Measurements from ENCODE around the gene MORC4. TPM values are rescaled to one million over a fixed set of nuclear protein-coding genes. Genes with fewer than 3 reads are reported as not detected.

Gene MORC4
- total and polyA plus RNA-seq, 2 of the 4 experiments (the other 2 are of a cell fraction), result 17.5 to 34.2 TPM

DNA sequence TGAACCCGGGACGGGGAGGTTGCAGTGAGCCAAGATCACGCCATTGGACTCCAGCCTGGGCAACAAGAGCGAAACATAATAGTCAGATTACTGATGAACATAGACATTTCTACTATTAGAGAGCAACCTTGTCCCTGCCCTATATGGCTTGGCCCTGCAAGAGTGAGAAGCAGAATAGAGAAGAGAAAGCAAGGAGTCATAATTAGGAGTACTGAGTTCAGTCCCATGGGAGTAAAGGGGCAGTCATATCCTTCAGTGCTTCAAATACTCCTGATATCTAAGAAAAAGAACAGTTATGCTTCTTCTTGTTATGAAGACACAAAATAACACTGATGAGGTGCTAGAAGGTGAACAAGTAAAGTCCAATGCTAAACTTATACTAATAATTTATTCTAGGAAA, 46.0 kb downstream of the MORC4 start:
- Histone ChIP-seq H2AK5ac (ENCODE audit: low read depth, low read length) (no peak overlapping the region), H2BK5ac (ENCODE audit: low read depth, low read length, poor library complexity, severe bottlenecking) (no peak overlapping the region), H3K23ac (ENCODE audit: low read depth, low read length) (no peak overlapping the region), H4K8ac (ENCODE audit: low read depth in 2 of 2, low read length in 2 of 2) (no peak overlapping the region), H3K4me2 (ENCODE audit: low read depth, low read length) (no peak overlapping the region), H3K4me1 (ENCODE audit: control insufficient read depth, insufficient read depth, low read length) (peaks cover 5% of the 10 kb centered on the region; the same call in 1 of the 2 replicates), H4K91ac (ENCODE audit: insufficient read depth, low read depth, low read length) (no peak overlapping the region), H3K9me1 (ENCODE audit: insufficient read depth, low read length) (no peaks in the 10 kb centered on the region), H2AK9ac (replicated peaks; ENCODE audit: low read depth, low read length, poor library complexity) (no peak overlapping the region), H3K14ac (replicated peaks; ENCODE audit: low read depth, low read length) (no peak overlapping the region), H4K5ac (ENCODE audit: low read depth, low read length) (no peak overlapping the region), H3K18ac (ENCODE audit: low read depth, low read length) (no peak overlapping the region), H3K9me3 (ENCODE audit: control insufficient read depth, insufficient read depth, low read length) (no peaks in the 10 kb centered on the region), H3K56ac (ENCODE audit: extremely low read depth, insufficient read depth, low read length) (no peak overlapping the region), H2BK120ac (ENCODE audit: low read depth, low read length) (no peak overlapping the region), H3K36me3 (ENCODE audit: control insufficient read depth, insufficient read depth, low read length) (peaks cover 8% of the 10 kb centered on the region), H3K79me1 (ENCODE audit: low read depth in 1 of 2, low read length in 2 of 2) (no peaks in the 10 kb centered on the region; a peak in 1 of 4 replicates), H3K27me3 (ENCODE audit: control insufficient read depth, insufficient read depth, low read length) (no peaks in the 10 kb centered on the region; the same call in 1 of the 2 replicates), H2BK15ac (ENCODE audit: low read depth, low read length) (no peak overlapping the region), H4K20me1 (ENCODE audit: insufficient read depth, low read length) (no peaks in the 10 kb centered on the region), H3K4me3 (ENCODE audit: insufficient read depth, low read depth, low read length) (no peak overlapping the region), H3K27ac (ENCODE audit: insufficient read depth, low read length) (no peak overlapping the region), H2BK20ac (ENCODE audit: low read depth, low read length) (no peak overlapping the region), H2AFZ (replicated peaks; ENCODE audit: low read length, poor library complexity) (no peak overlapping the region), H3K4ac (ENCODE audit: low read depth, low read length) (no peak overlapping the region), H3K9ac (ENCODE audit: low read depth, low read length) (no peak overlapping the region)
- TF ChIP-seq POLR2A (IDR thresholded peaks at IDR 0.05; ENCODE audit: low read depth, low read length) (no peak), MXI1 (IDR thresholded peaks at IDR 0.05; ENCODE audit: borderline replicate concordance, low read depth, low read length) (no peak), MAFK (IDR thresholded peaks at IDR 0.05; ENCODE audit: low read depth, low read length) (no peak), RAD21 (IDR thresholded peaks at IDR 0.05; ENCODE audit: low read length) (no peak), FOS (IDR thresholded peaks at IDR 0.05; ENCODE audit: low read depth, low read length) (no peak), MAZ (IDR thresholded peaks at IDR 0.05; ENCODE audit: borderline replicate concordance, low read depth, low read length) (no peak), CHD1 (IDR thresholded peaks at IDR 0.05; ENCODE audit: low read depth, low read length) (no peak), CEBPB (IDR thresholded peaks at IDR 0.05; ENCODE audit: low read depth, low read length) (no peak), SMC3 (IDR thresholded peaks at IDR 0.05; ENCODE audit: low read depth, low read length) (no peak), RFX5 (IDR thresholded peaks at IDR 0.05; ENCODE audit: low read depth, low read length) (no peak), NFE2L2 (IDR thresholded peaks at IDR 0.05; ENCODE audit: low read depth, low read length) (no peak), BHLHE40 (IDR thresholded peaks at IDR 0.05; ENCODE audit: low read depth, low read length) (no peak)
- TF ChIP-seq, protein P1, sequence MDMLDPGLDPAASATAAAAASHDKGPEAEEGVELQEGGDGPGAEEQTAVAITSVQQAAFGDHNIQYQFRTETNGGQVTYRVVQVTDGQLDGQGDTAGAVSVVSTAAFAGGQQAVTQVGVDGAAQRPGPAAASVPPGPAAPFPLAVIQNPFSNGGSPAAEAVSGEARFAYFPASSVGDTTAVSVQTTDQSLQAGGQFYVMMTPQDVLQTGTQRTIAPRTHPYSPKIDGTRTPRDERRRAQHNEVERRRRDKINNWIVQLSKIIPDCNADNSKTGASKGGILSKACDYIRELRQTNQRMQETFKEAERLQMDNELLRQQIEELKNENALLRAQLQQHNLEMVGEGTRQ (IDR thresholded peaks at IDR 0.05; ENCODE audit: low read depth, low read length), result no peak
- TF ChIP-seq, protein P2, sequence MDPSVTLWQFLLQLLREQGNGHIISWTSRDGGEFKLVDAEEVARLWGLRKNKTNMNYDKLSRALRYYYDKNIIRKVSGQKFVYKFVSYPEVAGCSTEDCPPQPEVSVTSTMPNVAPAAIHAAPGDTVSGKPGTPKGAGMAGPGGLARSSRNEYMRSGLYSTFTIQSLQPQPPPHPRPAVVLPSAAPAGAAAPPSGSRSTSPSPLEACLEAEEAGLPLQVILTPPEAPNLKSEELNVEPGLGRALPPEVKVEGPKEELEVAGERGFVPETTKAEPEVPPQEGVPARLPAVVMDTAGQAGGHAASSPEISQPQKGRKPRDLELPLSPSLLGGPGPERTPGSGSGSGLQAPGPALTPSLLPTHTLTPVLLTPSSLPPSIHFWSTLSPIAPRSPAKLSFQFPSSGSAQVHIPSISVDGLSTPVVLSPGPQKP (IDR thresholded peaks at IDR 0.05; ENCODE audit: borderline replicate concordance, low read depth, low read length), result no peak
- TF ChIP-seq, protein P3, sequence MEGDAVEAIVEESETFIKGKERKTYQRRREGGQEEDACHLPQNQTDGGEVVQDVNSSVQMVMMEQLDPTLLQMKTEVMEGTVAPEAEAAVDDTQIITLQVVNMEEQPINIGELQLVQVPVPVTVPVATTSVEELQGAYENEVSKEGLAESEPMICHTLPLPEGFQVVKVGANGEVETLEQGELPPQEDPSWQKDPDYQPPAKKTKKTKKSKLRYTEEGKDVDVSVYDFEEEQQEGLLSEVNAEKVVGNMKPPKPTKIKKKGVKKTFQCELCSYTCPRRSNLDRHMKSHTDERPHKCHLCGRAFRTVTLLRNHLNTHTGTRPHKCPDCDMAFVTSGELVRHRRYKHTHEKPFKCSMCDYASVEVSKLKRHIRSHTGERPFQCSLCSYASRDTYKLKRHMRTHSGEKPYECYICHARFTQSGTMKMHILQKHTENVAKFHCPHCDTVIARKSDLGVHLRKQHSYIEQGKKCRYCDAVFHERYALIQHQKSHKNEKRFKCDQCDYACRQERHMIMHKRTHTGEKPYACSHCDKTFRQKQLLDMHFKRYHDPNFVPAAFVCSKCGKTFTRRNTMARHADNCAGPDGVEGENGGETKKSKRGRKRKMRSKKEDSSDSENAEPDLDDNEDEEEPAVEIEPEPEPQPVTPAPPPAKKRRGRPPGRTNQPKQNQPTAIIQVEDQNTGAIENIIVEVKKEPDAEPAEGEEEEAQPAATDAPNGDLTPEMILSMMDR (conservative IDR thresholded peaks at IDR 0.05; ENCODE audit: low read depth, low read length), result no peak
- no TSS peak for BruUV-seq (replicated peaks)
- ChIA-PET CTCF (no interaction called here), POLR2A (ENCODE audit: unreplicated experiment) (no interaction called here)
- in situ Hi-C loops (cut with MboI; ENCODE audit: low sequenced_read_pairs), result no loop called here
- ATAC-seq (ENCODE audit: low read depth) (no peak), DNase-seq (no peak)
- intact Hi-C loops (cut with micrococcal nuclease), result no loop called here
- WGBS, 2 experiments (ENCODE audit: extremely low coverage in 2 of 2, insufficient read length in 1 of 2), result no CpG with 5 or more reads among the region's 4 CpGs
- dilution Hi-C loops (cut with HindIII; ENCODE audit: low sequenced_read_pairs, unreplicated experiment), result no loop called here
